GM19035 (cell line): Measurements from ENCODE around the gene FSTL5.
"Not testable (repeated sequence)": the region's sequence is repeated elsewhere in the genome, so short reads cannot be mapped to it uniquely, and the experiment has no call there.

Experiments
- ATAC-seq: cut with Tn5 transposase; IDR thresholded peaks from one replicate; pipeline ENCODE4 v1.9.1; 2021; ENCODE audit not compliant: unreplicated experiment

FSTL5 gene

GRCh38 chr4:162163892-162164759, at the start of gene FSTL5:
Gene FSTL5, minus strand, starts transcription at chr4:162164000. Its CDS starts 52,604 bp downstream, at chr4:162111396.
- peak; percentile 96 for ATAC-seq

- ATAC-seq, result no peak
These were observed 45.9 kb upstream of the FSTL5 start for GRCh38 chr4:162209706-162210105.

- ATAC-seq, result not testable (repeated sequence)
These were observed 39.7 kb upstream of the FSTL5 start for GRCh38 chr4:162203478-162203877.

GRCh38 chr4:162201673-162202072, 37.9 kb upstream of the FSTL5 start:
- no peak for ATAC-seq

- no peak for ATAC-seq
These were observed 6.7 kb upstream of the FSTL5 start for GRCh38 chr4:162170509-162170908.

GRCh38 chr4:162164906-162165510, 1.2 kb upstream of the FSTL5 start:
- no peak for ATAC-seq

GRCh38 chr4:162162672-162163071, 1.1 kb downstream of the FSTL5 start:
- no peak for ATAC-seq

GRCh38 chr4:162157241-162157640, 6.6 kb downstream of the FSTL5 start:
- ATAC-seq, result no peak

GRCh38 chr4:162154862-162155540, 8.8 kb downstream of the FSTL5 start:
- no peak for ATAC-seq

- ATAC-seq, result no peak
These were observed 11.9 kb downstream of the FSTL5 start for GRCh38 chr4:162151850-162152249.

- no peak for ATAC-seq
These were observed 12.4 kb downstream of the FSTL5 start for GRCh38 chr4:162151386-162151785.

- no peak for ATAC-seq
These were observed 14.2 kb downstream of the FSTL5 start for GRCh38 chr4:162149644-162150043.

- ATAC-seq, result no peak
These were observed 23.6 kb downstream of the FSTL5 start for GRCh38 chr4:162140051-162140683.

GRCh38 chr4:162139412-162139811, 24.4 kb downstream of the FSTL5 start:
- no peak for ATAC-seq

GRCh38 chr4:162131256-162131655, 32.5 kb downstream of the FSTL5 start:
- no peak for ATAC-seq

GRCh38 chr4:162126729-162127128, 37.1 kb downstream of the FSTL5 start:
- ATAC-seq, result no peak

- ATAC-seq, result no peak
These were observed 46.7 kb downstream of the FSTL5 start for GRCh38 chr4:162117051-162117450.

GRCh38 chr4:162116095-162116779, 47.6 kb downstream of the FSTL5 start:
- ATAC-seq, result no peak

GRCh38 chr4:162115333-162115732, 48.5 kb downstream of the FSTL5 start:
- ATAC-seq, result no peak

GRCh38 chr4:162111078-162111477, 52.7 kb downstream of the FSTL5 start:
- no peak for ATAC-seq
